ENCODE data around the gene ZNF560.

The ZNF560 gene

GRCh38 chr19:9528757-9529336 is 30.4 kb upstream of the ZNF560 start:
- ChIA-PET CTCF (no interaction called here), POLR2A (no interaction called here)
- no peak for DNase-seq (ENCODE audit: extremely low spot score)
- no peak for TF ChIP-seq CTCF (IDR thresholded peaks at IDR 0.05; ENCODE audit: control extremely low read depth, extremely low read depth, low read depth, missing control alignments)

- DNase-seq (ENCODE audit: extremely low spot score), result no peak
- POLR2A ChIA-PET, result no interaction called here
Observed at GRCh38 chr19:9523885-9524474, 25.6 kb upstream of the ZNF560 start.

GRCh38 chr19:9507285-9507684 is 8.9 kb upstream of the ZNF560 start:
- no peak for TF ChIP-seq CTCF (IDR thresholded peaks at IDR 0.05; ENCODE audit: control extremely low read depth, extremely low read depth, low read depth, missing control alignments)
- CTCF ChIA-PET, result no interaction called here
- POLR2A ChIA-PET, result no interaction called here
- no peak for DNase-seq (ENCODE audit: extremely low spot score)

More at GRCh38 chr19:9523885-9524474, 25.6 kb upstream of the ZNF560 start:
- no peak for TF ChIP-seq CTCF (IDR thresholded peaks at IDR 0.05; ENCODE audit: control extremely low read depth, extremely low read depth, low read depth, missing control alignments)
- CTCF ChIA-PET, result no interaction called here

- TF ChIP-seq CTCF (IDR thresholded peaks at IDR 0.05; ENCODE audit: control extremely low read depth, extremely low read depth, low read depth, missing control alignments), result no peak
- no peak for DNase-seq (ENCODE audit: extremely low spot score)
- ChIA-PET CTCF (no interaction called here), POLR2A (no interaction called here)
Observed at GRCh38 chr19:9500796-9501195, 2.4 kb upstream of the ZNF560 start.

GRCh38 chr19:9494096-9494495 is 4.3 kb downstream of the ZNF560 start:
- no peak for TF ChIP-seq CTCF (IDR thresholded peaks at IDR 0.05; ENCODE audit: control extremely low read depth, extremely low read depth, low read depth, missing control alignments)
- ChIA-PET POLR2A (no interaction called here), CTCF (interaction anchor here (1.0 kb wide), 1 partner anchor 20 kb away, joined by 3 read pairs; no protein-coding TSS in a partner anchor)
- DNase-seq (ENCODE audit: extremely low spot score), result no peak

GRCh38 chr19:9487016-9487415 is 11.4 kb downstream of the ZNF560 start:
- DNase-seq (ENCODE audit: extremely low spot score), result no peak
- ChIA-PET CTCF (no interaction called here), POLR2A (no interaction called here)
- TF ChIP-seq CTCF (IDR thresholded peaks at IDR 0.05; ENCODE audit: control extremely low read depth, extremely low read depth, low read depth, missing control alignments), result no peak

Data from GM10248 (cell line).